Islet precursor cell (in vitro differentiated cells): Measurements from ENCODE around the gene RAP1GDS1.

Experiments used
- DNase-seq: peaks from one replicate; pipeline ENCODE4 v3.0.0-alpha.2; 2018

RAP1GDS1 gene, protein sequence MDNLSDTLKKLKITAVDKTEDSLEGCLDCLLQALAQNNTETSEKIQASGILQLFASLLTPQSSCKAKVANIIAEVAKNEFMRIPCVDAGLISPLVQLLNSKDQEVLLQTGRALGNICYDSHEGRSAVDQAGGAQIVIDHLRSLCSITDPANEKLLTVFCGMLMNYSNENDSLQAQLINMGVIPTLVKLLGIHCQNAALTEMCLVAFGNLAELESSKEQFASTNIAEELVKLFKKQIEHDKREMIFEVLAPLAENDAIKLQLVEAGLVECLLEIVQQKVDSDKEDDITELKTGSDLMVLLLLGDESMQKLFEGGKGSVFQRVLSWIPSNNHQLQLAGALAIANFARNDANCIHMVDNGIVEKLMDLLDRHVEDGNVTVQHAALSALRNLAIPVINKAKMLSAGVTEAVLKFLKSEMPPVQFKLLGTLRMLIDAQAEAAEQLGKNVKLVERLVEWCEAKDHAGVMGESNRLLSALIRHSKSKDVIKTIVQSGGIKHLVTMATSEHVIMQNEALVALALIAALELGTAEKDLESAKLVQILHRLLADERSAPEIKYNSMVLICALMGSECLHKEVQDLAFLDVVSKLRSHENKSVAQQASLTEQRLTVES

DNA sequence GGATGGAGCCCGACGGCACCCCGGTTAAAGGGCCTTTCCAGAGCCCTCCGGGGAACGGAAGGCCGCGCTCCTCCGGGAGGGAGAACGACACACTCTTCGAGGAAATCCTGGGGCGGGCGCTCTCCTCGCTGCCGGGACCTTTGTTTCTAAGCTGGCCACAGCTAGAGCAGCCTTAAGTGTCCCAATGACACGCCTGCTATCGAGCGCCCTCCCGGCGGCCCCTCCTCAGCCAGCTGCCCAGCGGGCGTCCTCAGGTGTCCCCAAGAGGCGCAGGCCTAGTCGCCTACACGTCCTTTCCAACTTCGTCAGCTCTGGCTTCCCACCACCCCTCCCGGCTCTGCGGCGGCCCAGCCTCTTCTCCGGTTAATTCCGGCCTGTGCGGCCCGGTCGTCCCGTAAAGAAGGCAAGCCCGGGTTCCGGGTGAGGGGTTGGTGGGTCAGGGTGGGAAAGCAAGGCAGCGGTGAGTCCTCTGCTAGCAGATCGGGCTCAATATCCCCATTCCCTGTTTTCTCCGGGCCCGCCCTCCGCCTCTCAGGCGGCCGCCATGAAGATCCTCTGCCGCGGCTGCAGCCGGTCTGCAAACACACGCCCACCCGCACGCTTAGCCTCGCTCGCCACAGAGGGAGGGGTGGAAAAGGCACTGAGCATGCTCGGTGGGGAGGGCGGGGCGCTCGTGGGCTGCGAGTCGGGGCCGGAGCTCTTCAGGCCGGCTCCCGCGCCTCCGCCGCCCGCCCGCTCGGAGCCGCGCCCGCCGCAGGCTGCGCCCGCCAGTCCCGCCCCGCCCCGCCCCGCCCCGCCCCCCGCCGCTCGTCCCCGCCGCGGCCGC lies at the start of gene RAP1GDS1:
RAP1GDS1 (plus strand) TSS at position 806 of the 826 bp plus-strand sequence. CDS start 182 bp downstream, outside the sequence.
- peak; percentile 98 for DNase-seq

DNA sequence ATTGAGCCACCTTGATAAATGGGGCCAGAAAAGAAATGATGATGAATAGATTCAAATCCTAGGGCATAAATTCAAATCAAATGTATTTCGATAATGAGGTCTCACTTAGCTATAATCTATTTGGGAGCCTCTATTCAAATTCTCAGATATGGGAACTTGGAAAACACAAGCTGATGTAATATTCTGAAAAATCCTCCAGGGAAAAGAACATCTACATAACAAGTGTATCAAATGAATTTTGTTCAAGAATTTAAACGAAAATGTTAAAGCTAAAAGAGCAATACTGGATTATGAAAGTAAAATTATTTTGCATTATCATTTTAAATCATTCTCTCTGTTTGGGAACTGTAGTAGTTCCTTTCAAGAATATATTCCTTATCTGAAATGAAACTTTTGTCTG lies 38.9 kb upstream of the RAP1GDS1 start:
- DNase-seq: no peak

DNA sequence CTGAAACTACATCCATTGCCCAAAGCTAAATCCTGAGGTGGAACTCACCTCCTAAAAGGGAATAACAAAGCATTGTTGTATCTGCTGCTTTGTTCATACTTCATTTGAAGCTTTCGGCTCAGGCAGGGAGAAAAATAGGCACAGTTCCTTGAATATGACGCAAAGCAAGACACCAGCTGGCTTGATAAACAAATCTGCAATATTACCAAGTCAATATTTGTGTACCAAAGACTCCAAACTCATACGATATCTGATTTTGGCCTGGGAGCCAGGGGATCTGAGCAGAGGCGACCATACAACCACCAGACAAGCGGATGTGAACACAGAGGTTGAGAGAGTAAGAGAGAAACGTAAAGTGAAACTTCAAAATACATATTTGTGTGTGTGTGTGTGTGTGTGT lies 34.8 kb upstream of the RAP1GDS1 start:
- DNase-seq: no peak

DNA sequence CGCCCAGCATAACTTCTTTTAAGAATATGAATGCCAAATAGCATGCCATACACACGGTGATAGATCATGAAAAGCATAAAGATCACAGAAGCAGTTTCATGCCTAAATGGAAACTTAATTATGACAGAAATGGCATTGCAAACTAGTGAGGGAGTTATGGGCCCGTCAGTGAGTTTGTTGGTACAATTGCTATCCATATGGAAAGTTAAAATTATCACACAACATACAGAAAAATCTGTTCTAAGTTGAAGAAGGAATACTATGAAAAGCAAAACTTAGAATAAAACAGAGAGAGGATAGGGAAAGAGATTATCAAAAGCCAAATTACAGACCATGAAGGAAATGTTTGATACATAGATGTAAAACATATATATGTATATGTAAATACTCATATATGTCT lies 30.2 kb upstream of the RAP1GDS1 start:
- no peak for DNase-seq

DNA sequence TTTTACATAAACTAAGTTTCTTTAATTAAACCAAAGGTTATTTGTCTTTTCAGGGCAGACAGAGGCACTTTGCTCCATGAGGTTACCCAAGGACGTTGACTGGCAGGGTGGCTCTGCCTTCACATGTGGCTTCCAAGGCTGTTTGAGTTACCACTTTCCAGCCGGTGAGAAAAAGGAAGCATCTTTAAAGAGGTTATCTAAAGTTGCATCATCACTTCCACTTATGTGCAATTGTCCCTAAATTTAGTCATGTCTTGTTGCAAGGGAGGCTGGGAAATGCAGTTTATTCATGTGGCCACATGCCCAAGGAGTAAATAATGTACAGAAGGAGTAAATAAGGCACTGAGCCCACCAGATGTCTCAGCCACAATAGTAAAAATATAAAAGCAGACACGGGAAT lies 29.0 kb upstream of the RAP1GDS1 start:
- DNase-seq: no peak

DNA sequence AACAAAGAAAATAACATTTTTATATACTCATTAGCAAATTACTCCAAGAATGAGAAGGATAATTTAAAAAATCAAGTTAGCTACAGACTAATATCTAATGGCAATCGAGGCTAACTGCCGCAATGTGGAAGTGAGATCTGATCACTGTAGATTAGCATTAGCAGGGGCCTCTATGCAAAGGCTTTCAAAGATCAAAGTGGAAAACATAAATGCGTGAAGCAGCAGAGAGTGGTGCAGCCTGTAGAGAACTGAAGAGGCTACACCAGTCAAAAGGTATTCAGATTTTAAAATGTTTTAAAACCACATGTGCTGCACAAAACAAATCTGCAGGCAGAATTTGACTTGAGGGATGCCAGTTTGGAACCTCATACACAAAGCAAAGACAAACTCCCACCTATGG lies 24.0 kb upstream of the RAP1GDS1 start:
- no peak for DNase-seq

DNA sequence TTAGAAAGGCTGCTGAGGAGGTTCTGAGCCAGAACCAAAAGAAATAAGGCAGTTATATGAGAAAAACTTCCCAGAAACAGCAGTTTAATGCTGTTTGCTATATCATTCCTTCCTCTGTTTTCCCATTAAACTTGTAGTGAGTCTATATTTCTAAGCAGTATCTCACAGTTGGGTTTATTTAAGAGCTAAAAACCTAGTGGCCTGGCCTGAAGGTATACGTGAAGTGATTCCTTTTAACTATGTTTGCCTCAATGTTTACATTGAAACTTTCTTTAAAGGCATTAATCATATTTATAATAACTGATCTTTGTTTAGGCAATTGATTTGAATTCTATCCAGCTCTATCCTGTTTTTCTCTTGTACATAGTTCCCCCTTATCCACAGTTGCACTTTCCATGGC lies 19.1 kb upstream of the RAP1GDS1 start:
- DNase-seq: no peak

DNA sequence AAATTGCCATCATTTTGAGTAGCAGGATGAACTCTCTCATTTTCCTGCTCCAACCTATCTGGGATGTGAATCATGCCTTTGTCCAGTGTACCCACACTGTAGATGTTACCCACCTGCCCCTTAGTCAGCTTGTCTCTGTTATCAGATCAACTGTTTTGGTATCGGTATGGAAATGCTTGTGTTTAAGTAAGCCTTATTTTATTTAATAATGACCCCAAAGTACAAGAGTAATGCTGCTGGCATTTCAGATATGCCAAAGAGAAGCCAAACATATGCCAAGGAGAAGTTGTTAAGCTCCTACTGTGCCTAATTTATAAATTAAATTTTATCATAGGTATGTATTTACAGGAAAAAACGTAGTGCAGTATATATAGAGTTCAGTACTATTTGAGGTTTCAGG lies 18.6 kb upstream of the RAP1GDS1 start:
- DNase-seq: no peak

DNA sequence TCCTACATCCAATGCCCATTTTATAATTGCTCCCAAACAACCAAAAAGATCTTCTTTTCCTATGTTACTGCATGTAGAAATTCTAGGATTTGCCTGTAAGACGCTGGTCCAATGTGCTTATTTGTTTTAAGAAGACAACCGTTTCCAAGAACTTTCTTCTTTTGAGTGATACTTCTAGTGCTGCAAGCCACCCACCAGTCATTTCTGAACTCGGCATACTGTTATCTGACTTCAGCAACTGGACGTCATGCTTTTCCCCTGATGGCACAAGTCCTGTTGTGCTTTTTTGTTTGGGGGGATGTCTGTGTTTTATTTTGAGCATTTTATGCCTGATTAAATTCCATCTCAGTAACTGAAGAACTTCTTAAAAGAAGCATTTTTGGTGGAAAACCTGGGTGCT lies 16.0 kb upstream of the RAP1GDS1 start:
- DNase-seq: no peak

DNA sequence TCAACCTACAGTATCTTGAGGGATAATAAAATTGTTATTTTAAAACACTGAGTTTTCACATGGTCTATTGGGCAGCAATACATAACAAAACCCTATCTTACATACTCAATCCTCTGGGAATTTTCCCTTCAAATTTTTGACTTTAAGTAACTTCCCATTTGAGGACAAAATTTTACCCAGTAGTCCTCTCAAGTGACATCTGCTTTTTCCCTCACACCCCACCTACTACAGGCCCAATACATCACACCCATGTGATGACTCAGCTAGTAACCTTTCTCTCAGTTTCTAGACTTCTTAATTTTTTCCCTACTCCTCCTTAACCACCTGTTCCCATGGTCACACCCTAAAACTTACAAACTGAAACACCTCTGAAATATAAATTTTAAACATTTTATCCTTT lies 12.2 kb upstream of the RAP1GDS1 start:
- DNase-seq: no peak

DNA sequence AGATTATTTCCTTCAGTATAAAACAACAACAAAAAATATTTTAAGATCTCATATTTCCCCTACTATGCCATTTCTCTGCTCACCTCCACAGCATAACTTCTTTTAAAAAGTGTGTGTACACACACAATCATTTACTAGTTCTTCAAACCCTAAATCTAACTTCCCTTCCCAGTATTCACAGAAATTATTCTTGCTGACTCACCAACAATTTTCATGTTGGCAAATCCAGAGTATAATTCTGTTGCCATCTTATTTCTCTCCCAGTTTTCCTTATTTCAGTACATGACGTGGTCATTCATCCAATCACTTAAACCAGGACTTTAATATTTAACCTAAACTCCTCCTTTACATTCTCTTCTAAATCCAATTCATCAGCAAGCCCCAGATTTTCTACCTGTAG lies 11.4 kb upstream of the RAP1GDS1 start:
- no peak for DNase-seq

DNA sequence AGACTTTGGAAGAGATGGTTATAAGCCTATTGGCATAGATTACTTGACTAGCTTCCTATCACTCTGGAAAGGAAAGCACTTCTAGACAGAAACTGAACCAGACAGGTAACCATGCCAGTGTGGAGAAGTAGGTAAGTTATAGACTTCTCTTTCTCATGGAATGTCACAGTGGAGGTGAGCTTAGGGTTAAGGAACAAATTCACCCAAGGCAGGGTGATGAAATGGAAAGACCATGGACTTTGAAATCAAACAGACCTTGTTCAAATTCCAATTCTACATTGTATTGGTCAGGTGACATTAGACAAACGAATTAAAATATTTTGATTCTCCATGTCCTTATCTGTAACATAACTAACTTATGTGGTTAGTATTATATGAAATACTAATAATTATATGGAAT lies 7.7 kb upstream of the RAP1GDS1 start:
- no peak for DNase-seq

DNA sequence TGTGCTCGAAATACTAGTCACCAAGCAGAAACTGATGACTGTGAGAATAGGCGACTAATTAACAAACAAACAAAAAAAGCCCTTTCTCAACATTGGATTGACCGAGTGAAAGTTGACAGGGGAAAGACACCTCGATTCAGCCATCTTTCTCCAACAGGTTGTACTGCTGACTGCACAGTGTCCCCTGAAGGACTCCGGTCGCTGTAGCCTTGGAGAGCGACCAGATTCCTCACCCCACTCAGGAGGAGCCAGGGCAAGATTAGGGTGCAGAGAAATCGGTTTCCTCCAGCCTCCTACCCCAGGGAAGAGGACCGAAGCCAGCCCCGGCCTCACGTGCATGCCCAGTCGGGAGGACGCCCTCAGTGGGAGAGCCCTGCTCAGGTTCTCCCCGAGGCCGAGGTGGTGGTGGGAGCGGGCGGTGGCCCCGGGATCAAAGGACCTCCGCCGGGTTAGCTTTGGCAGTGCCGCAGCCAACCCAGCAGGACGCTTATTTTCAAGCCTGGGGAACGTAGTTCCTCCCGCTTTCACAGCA lies 1.1 kb upstream of the RAP1GDS1 start:
- DNase-seq: peak; percentile 85

DNA sequence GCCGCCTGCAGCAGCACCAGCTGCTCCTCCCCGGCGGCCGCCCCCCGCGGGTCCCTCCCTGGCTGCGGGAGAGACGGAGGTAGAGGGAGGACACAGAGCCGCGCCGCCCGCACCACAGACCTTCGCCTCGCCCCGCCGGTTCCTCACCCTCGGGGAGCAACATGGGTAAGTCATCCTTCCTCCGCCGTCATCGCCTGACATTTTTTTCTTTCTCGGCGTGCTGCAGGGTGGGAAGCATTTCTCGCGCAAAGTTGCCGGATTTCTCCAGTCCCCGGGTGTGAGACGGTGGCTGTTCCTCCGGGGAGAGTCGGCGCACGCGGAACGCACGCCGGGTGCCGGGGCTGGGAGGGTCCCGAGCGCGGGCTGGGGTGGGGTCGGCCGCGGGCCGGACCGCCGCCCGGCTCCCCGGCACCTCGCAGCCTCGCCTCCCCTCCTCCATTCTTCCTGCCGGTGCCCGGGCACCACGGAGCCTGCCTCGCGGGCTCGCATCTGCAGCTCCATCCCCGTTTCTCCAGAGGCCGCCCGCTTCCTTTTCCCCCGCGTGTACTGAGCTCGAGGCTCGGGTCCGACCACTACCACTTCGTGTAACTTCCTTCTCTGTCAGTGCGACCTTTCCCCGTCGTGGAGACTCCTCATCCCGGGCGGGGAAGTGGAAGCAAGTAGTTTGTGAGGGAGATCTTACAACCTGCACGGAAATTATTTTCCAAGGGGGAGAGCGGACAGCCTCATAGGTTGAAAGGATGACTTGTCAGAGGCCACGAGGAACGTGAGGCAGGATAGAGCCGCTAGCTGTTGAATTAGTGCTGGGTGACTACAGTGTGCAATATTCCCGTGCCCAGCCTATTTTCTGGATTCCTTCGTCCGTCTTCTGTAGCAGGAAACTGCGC lies 464 bp downstream of the RAP1GDS1 start:
- DNase-seq: peak; percentile 72

DNA sequence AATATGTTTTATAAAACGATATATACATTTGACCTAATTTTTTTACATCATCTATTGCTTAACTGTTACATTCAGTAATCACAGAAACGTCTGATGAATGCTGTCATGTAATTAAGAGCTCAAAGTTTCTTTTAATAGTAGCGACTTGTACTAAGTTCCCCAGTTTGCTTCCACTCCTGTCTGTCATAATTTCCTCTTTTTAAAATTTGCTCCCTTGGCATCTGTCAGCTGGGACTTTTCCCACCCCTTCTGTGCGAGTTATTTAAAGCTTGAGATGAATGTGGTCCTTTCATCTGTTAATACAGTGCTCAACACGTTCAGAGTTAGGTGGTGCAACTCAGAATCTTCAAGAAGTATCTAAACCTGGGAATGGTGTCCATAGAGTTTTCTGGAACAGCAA lies 1.2 kb downstream of the RAP1GDS1 start:
- DNase-seq: no peak

DNA sequence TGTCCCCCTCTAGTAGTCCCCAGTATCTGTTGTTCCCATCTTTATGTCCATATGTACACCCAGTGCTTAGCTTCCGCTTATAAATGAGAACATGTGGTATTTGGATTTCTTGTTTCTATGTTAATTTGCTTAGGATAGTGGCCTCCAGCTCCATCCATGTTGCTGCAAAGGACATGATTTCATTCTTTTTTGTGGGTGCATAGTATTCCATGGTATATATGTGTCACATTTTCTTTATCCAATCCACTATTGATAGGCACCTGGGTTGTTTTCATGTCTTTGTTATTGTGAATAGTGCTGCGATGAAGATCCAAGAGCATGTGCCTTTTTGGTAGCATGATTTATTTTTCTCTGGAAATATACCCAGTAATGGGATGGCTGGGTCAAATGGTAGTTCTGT lies 6.3 kb downstream of the RAP1GDS1 start:
- DNase-seq: no peak

DNA sequence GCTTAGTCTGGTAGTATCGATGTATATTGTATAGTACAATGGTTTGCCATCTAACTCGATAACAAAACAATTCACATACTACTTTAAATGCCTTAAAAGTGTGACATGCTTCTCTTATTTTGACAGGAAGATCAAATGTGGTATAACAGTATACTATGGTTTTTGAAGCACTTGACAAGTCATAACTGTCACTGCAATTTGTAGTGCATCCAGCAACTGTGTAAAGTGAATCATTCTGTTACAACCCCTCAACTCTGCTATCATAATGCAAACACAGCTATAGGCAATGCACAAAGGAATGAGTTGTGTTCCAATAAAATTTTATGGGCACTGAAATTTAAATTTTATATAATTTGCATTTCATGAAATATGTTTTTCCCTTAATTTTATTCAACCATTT lies 14.0 kb downstream of the RAP1GDS1 start:
- no peak for DNase-seq

DNA sequence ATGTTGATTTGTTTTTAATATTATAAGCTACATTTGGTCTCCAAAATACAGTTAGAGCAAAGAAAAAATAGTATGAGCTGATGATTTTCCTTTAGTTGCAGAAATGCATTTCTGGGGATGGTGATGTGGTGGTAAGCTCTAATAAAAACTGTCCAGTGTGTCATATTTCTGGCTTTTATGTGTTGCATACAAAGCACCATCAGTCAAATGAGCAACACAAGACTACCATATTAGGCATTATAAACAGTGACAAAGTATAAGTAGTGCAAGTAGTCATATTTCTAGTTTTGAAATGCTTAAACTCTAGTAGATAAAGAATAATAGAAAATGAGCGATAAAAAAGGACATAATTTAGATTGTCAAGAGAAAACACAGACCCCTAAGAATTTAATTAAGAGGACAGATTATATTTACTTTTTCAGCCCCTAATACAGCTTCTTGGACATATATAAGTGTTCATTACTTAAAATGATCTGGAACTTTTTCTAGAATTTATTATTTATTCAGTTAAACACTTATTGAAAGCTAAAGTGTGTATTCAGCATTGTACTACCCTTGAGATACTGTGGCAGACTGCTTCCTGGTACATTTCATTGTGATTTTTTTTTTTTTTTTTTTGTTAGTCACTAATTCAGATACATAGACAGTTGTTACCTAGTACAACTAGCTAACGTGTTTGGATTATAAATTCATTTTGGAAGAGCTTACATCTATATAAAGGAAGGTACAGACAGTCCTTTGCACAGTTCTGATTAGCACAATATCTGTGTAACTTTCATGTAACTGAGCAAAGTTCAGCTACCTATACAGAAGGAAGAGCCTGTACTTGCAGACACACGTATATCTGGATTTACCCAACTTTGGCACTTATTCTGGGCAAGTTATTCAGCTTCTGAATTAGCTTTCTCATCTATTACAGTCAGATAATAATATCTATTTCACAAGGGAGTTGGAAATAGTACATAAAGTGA lies 22.3 kb downstream of the RAP1GDS1 start:
- DNase-seq: no peak

DNA sequence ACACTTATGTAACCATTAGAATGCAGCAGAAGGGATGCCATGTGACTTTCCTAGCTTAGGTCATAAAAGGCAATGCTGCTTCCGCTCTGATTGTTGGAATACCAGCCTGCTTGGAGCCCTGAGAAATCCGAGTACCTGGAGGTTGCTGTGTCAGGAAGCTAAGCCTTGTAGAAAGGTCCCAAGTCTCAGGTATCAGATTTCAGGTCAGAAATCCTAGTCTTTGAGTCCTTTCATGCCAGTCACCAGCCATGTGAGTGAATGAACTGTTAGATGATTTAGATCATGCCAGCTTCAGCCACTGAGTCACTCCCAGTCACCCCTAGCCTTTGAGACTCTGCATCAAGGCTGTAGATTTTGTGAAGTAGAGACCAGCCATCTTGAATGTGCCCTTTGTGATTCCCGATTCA lies 23.5 kb downstream of the RAP1GDS1 start:
- DNase-seq: peak; percentile 85

DNA sequence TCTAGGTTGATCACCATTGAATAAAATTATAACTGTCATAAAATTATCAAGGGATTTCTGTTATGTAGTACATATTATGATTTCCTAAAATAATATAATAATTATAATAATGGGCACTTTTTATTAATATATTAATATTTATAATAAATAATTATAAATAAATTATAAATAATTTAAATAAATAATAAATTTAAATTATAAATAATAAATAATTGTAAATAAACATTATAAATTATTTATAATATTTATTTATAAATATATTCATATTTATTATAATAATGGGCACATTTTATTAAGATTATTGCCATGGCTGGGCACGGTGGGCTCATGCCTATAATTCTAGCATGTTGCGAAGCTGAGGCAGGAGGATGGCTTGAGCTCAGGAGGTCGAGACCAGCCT lies 24.5 kb downstream of the RAP1GDS1 start:
- no peak for DNase-seq

DNA sequence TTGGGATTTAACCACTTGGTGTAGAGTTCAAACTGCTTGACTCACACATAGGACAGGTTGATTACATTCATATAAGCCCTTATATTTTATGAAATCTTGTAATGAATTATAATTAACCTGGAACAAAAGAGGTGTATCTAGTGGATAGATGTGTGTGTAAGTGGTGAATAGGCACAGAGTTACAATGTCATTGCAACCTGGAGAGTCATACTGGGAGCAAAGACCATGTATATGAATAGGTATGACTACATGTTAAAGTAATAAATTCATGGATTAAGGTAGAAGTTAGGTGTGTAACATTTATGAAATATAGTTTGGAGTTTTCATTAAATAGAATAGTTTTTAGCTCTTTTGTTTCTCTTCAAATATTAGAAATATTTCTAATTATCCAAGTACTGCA lies 26.1 kb downstream of the RAP1GDS1 start:
- no peak for DNase-seq
